K562 (cell line): Measurements from ENCODE around the gene TMEM184A. TPM values are rescaled to one million over a fixed set of nuclear protein-coding genes. Genes with fewer than 3 reads are reported as not detected.
A peak's percentile ranks its signal among the peaks of the same experiment; 100 is the strongest.

Source experiments
- ATAC-seq: fragments of 200-7000 bp; cut with Tn5 transposase; 3 replicates; pipeline ENCODE4 v1.9.1; 2020; ENCODE audit warnings: moderate library complexity
- BruUV-seq: library from RNA; stranded (reverse); fragments of 400-500 nt; replicated peaks from 2 replicates; lab custom pipeline; 2021; lab: Mats Ljungman, UMichigan
- CTCF ChIA-PET: fragments of 300-600 bp; formaldehyde crosslinking; extraction: SDS; loops from one replicate; lab custom pipeline; 2021; ENCODE audit warnings: low intra/inter-chr PET ratio; lab: Yijun Ruan, JAX
- POLR2A ChIA-PET: fragments of 300-600, 350-650 bp; sonication (Branson Sonifier 250); formaldehyde crosslinking; extraction: SDS; loops from one replicate; lab custom pipeline; 2021; ENCODE audit warnings: antibody characterized with exemption, inconsistent platforms; lab: Yijun Ruan, JAX
- DNase-seq, 4 experiments: peaks; one replicate each; pipeline versions ENCODE4 v3.0.0 to v3.0.0-alpha.2; 2011 to 2018; ENCODE audit warnings: low spot score in 3 of 4, mixed read lengths in 3 of 4; ENCODE audit errors: extremely low read depth in 1 of 4
- FAIRE-seq: peaks from 2 replicates; lab custom pipeline; 2011; peaks lifted over from hg19 to GRCh38; lab: Jason Lieb, UNC
- H2AFZ ChIP-seq: 2 replicates; pipeline ENCODE4 v1.6.0; 2011; ENCODE audit warnings: low read depth, low read length, control low read depth, inconsistent platforms
- H3K27ac ChIP-seq: fragments of 200-600 bp; 3 replicates; pipeline ENCODE4 v1.8.0; 2011; ENCODE audit warnings: low read depth, mild to moderate bottlenecking, control low read depth, inconsistent platforms, low read length, moderate library complexity, mixed read lengths; ENCODE audit errors: extremely low read depth
- H3K27me3 ChIP-seq, 2 experiments: fragments of 300-600 bp in 1 of 2; 2 replicates in 1 of 2; 3 replicates in 1 of 2; pipeline versions ENCODE4 v1.6.0 to v1.8.0; 2011; ENCODE audit warnings: inconsistent platforms in 2 of 2, low read length in 2 of 2, mild to moderate bottlenecking in 1 of 2, mixed read lengths in 1 of 2, moderate library complexity in 1 of 2; ENCODE audit not compliant: control insufficient read depth in 2 of 2, insufficient read depth in 2 of 2
- H3K36me3 ChIP-seq: fragments of 300-600 bp; 3 replicates; pipeline ENCODE4 v1.8.0; 2011; ENCODE audit warnings: mild to moderate bottlenecking, low read length, inconsistent platforms; ENCODE audit not compliant: control insufficient read depth, insufficient read depth
- H3K4me1 ChIP-seq, 2 experiments: fragments of 200-600 bp in 1 of 2; replicated peaks in 1 of 2; 2 replicates in 1 of 2; 3 replicates in 1 of 2; pipeline versions ENCODE4 v1.5.1 to v1.8.0; 2011; ENCODE audit warnings: inconsistent platforms in 2 of 2, low read length in 2 of 2, mild to moderate bottlenecking in 1 of 2, mixed read lengths in 1 of 2, moderate library complexity in 1 of 2; ENCODE audit not compliant: control insufficient read depth in 2 of 2, insufficient read depth in 2 of 2
- H3K4me2 ChIP-seq: 2 replicates; pipeline ENCODE4 v1.6.1; 2011; ENCODE audit warnings: low read length, control low read depth, inconsistent platforms, mixed read lengths; ENCODE audit not compliant: insufficient read depth
- H3K4me3 ChIP-seq: fragments of 200-600 bp; sonication (generic), shearing (Covaris generic); 2 replicates; pipeline ENCODE4 v1.5.1; 2016; ENCODE audit warnings: control low read depth, inconsistent platforms
- H3K79me2 ChIP-seq: fragments of 200-600 bp; 3 replicates; pipeline ENCODE4 v1.8.0; 2011; ENCODE audit warnings: low read length, inconsistent platforms; ENCODE audit not compliant: control insufficient read depth, insufficient read depth
- H3K9ac ChIP-seq, 2 experiments: 2 replicates each; pipeline versions ENCODE4 v1.6.0 to v1.6.1; 2011; ENCODE audit warnings: low read depth in 2 of 2, low read length in 2 of 2, control low read depth in 1 of 2, inconsistent platforms in 1 of 2, mild to moderate bottlenecking in 1 of 2, mixed read lengths in 1 of 2; ENCODE audit not compliant: insufficient read depth in 1 of 2
- H3K9me1 ChIP-seq: one replicate; pipeline ENCODE4 v1.6.0; 2011; ENCODE audit warnings: inconsistent platforms, mild to moderate bottlenecking, low read length, moderate library complexity; ENCODE audit not compliant: control insufficient read depth, insufficient read depth
- H3K9me3 ChIP-seq: replicated peaks from 2 replicates; pipeline ENCODE4 v1.5.1; 2011; ENCODE audit warnings: low read depth, low read length, inconsistent platforms; ENCODE audit not compliant: control insufficient read depth, insufficient read depth
- H4K20me1 ChIP-seq: replicated peaks from 2 replicates; pipeline ENCODE4 v1.6.1; 2011; ENCODE audit warnings: low read length, inconsistent platforms, mixed read lengths; ENCODE audit not compliant: control insufficient read depth, insufficient read depth
- BRD4 ChIP-seq: fragments of 200-600 bp; sonication (generic); IDR thresholded peaks from 2 replicates; pipeline ENCODE4 v1.6.1; 2017; ENCODE audit warnings: inconsistent platforms
- POLR2AphosphoS5 ChIP-seq: IDR thresholded peaks from 2 replicates; pipeline ENCODE4 v1.6.1; 2011; ENCODE audit warnings: mild to moderate bottlenecking, low read depth, low read length, moderate library complexity; ENCODE audit not compliant: control insufficient read depth, insufficient read depth
- RBFOX2 ChIP-seq: fragments of 200-400 bp; formaldehyde crosslinking; IDR thresholded peaks from 2 replicates; pipeline ENCODE4 v1.6.1; 2017; ENCODE audit warnings: low read depth, mild to moderate bottlenecking, low read length, moderate library complexity
- RFX1 ChIP-seq: fragments of 450-650 bp; IDR thresholded peaks from 2 replicates; pipeline ENCODE4 v1.6.1; 2016; ENCODE audit warnings: mild to moderate bottlenecking, moderate library complexity
- WHSC1 ChIP-seq: IDR thresholded peaks from one replicate; pipeline ENCODE4 v1.6.1; 2012; ENCODE audit warnings: low read length, control low read depth, inconsistent platforms
- ZEB2 ChIP-seq: fragments of 450-650 bp; IDR thresholded peaks from 2 replicates; pipeline ENCODE4 v1.6.1; 2016
- ZNF263 ChIP-seq: sonication (generic); formaldehyde crosslinking; IDR thresholded peaks from 2 replicates; pipeline ENCODE4 v1.8.0; 2022; ENCODE audit warnings: mild to moderate bottlenecking, missing genetic modification reagents, borderline replicate concordance
- ZNF282 ChIP-seq: sonication (generic); formaldehyde crosslinking; IDR thresholded peaks from 2 replicates; pipeline ENCODE4 v1.8.1; 2023; ENCODE audit warnings: missing genetic modification reagents
- ZNF830 ChIP-seq: fragments of 250-450 bp; sonication (Bioruptor Pico); IDR thresholded peaks from 2 replicates; pipeline ENCODE4 v1.5.0; 2021; ENCODE audit warnings: mild to moderate bottlenecking
- WGBS: fragments of 100-300 bp; shearing (Covaris generic); methylation state at CpG from one replicate; pipeline ENCODE4 v1.1.6; 2016; ENCODE audit warnings: low coverage, mixed read lengths; ENCODE audit not compliant: insufficient coverage; ENCODE audit errors: missing lambda C conversion rate; 5-methylcytosine and 5-hydroxymethylcytosine counted together
- in situ Hi-C: fragments of 300-500 bp; cut with MboI; formaldehyde crosslinking; loops from 4 replicates; pipeline ENCODE4 v1.15.0; 2018; ENCODE audit warnings: inconsistent platforms, mixed read lengths
- intact Hi-C: fragments of 100-400 bp; cut with micrococcal nuclease; formaldehyde crosslinking; loops from 2 replicates; pipeline ENCODE4 v1.14.2; 2022
- polyA plus RNA-seq, 8 experiments: library from polyadenylated mRNA; depleted of rRNA in 4 of 8; stranded (reverse) in 5 of 8; unstranded in 3 of 8; fragments of >200 nt; fragmentation: Nextera tagmentation in 2 of 8; fragmentation: Illumina TruSeq in 1 of 8; extraction: Ambion mirVana in 2 of 8; extraction: Trizol in 1 of 8; gene quantifications; 2 replicates each; pipeline versions ENCODE4 v1.2.1 to v1.2.3, GENCODE V29; 2011 to 2014; ENCODE audit warnings: inconsistent platforms in 1 of 8, missing spikeins in 1 of 8
- total RNA-seq, 7 experiments: library from RNA; depleted of rRNA in 6 of 7; stranded (reverse); fragments of >200 nt in 6 of 7; fragmentation: Illumina TruSeq in 2 of 7; extraction: Trizol in 2 of 7; gene quantifications; 2 replicates each; pipeline versions ENCODE4 v1.2.1 to v1.2.3, GENCODE V29; 2011 to 2021; ENCODE audit warnings: low replicate concordance in 1 of 7

Gene TMEM184A
- total and polyA plus RNA-seq, 9 of the 15 experiments (the other 6 are each of a cell fraction or from before 2014, with no cell fraction given), result 0.10 to 0.18 (median 0.11) TPM; not detected in 6

GRCh38 chr7:1546909-1547776 lies 8.9 kb downstream of the TMEM184A start:
- Histone ChIP-seq H3K4me3 (no peak overlapping the region), H3K27ac (no peak overlapping the region), H3K9ac (no peak overlapping the region; a peak in 1 of 4 replicates), H4K20me1 (no peaks in the 10 kb centered on the region), H3K9me3 (no peaks in the 10 kb centered on the region), H3K79me2 (no peaks in the 10 kb centered on the region), H3K36me3 (peaks cover 5% of the 10 kb centered on the region; the same call in 1 of the 3 replicates), H3K9me1 (no peaks in the 10 kb centered on the region), H3K27me3 (peaks cover 0 to 18% of the 10 kb centered on the region in 2 experiments; a peak in 2 of 5 replicates), H3K4me1 (peaks cover 0 to 80% of the 10 kb centered on the region in 2 experiments; a peak in 3 of 5 replicates), H2AFZ (no peak overlapping the region), H3K4me2 (no peak overlapping the region)
- no TSS peak for BruUV-seq
- TF ChIP-seq ZNF263 (CRISPR knock-in tag), result no peak
- TF ChIP-seq ZEB2, result no peak
- TF ChIP-seq BRD4, result no peak
- TF ChIP-seq ZNF830 (CRISPR knock-in tag), result no peak
- TF ChIP-seq POLR2AphosphoS5, result no peak
- no peak for TF ChIP-seq WHSC1
- no peak for TF ChIP-seq RFX1
- TF ChIP-seq ZNF282 (CRISPR knock-in tag), result no peak
- TF ChIP-seq RBFOX2, result 0 out of 2 replicates have a peak, but pooled peaks have one; percentile 4
- ATAC-seq, result no peak
- ChIA-PET CTCF (interaction anchor here (3.1 kb wide), 1 partner anchor 43 kb away, joined by 33 read pairs; the partner anchor contains the start of gene INTS1), POLR2A (interaction anchor here (0.5 to 1.1 kb wide), 2 partner anchors 7 to 20 kb away, joined by 3 to 5 read pairs; no protein-coding TSS in a partner anchor)
- DNase-seq, result no peak
- in situ Hi-C loops, result no loop called here
- 40% methylated on average over 27 of the region's 41 CpGs for WGBS
- FAIRE-seq, result no peak
- intact Hi-C loops, result no loop called here
